ENCODE measurements around the gene TNKS2.

The TNKS2 gene

GRCh38 chr10:91788527-91788926 is 9.7 kb upstream of the TNKS2 start:
- Histone ChIP-seq H3K4me1 (ENCODE audit: control insufficient read depth, insufficient read depth, low read length) (no peaks in the 10 kb centered on the region), H3K4me3 (ENCODE audit: insufficient read depth, low read depth, low read length) (no peak overlapping the region), H3K27me3 (ENCODE audit: control insufficient read depth, insufficient read depth, low read length, poor library complexity, severe bottlenecking) (no peaks in the 10 kb centered on the region), H3K36me3 (ENCODE audit: control insufficient read depth, insufficient read depth, low read length) (no peaks in the 10 kb centered on the region), H3K9me3 (ENCODE audit: control insufficient read depth, low read length) (no peaks in the 10 kb centered on the region), H3K27ac (ENCODE audit: insufficient read depth, low read depth, low read length, poor library complexity, severe bottlenecking) (no peak overlapping the region)
- 68 to 71% methylated on average over 5 of the region's 5 CpGs for WGBS, 2 experiments

DNA sequence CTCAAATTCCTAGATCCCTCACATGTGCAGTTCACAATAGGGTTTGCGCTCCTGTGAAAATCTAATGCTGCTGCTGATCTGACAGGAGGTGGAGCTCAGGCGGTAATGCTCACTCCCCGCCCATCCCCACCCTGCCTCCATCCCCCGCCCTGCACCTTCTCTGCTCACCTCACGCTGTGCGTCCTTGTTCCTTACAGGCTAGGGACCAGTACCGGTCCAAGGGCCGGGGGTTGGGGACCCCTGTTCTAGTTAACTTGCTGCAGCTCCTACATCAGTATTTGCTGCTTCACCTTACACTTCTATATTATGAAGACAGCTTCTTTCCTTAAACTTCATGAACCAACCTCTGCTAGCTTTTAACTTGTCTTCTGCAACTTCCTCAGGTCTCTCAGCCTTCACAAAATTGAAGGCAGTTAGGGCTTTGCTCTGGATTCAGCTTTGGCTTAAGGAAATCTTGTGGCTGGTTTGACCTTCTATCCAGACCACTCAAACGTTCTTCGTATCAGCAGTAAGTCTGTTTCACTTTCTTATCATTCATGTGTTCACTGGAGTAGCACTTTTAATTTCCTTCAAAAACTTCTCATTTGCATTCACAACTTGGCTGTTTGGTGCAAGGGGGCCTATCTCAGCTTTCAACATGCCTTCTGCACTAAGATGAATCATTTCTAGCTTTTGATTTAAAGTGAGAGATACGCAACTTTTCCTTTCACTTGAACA is 1.7 kb upstream of the TNKS2 start:
- no peak overlapping the region for H3K27ac ChIP-seq (ENCODE audit: insufficient read depth, low read depth, low read length, poor library complexity, severe bottlenecking)
- H3K9me3 ChIP-seq (ENCODE audit: control insufficient read depth, low read length): no peaks in the 10 kb centered on the region
- H3K4me1 ChIP-seq (ENCODE audit: control insufficient read depth, insufficient read depth, low read length): peaks cover 17% of the 10 kb centered on the region
- peak overlapping the region; percentile 92 for H3K4me3 ChIP-seq (ENCODE audit: insufficient read depth, low read depth, low read length)
- H3K27me3 ChIP-seq (ENCODE audit: control insufficient read depth, insufficient read depth, low read length, poor library complexity, severe bottlenecking): no peaks in the 10 kb centered on the region
- WGBS, 2 experiments: 32% methylated on average over 11 of the region's 11 CpGs
- no peaks in the 10 kb centered on the region for H3K36me3 ChIP-seq (ENCODE audit: control insufficient read depth, insufficient read depth, low read length)

DNA sequence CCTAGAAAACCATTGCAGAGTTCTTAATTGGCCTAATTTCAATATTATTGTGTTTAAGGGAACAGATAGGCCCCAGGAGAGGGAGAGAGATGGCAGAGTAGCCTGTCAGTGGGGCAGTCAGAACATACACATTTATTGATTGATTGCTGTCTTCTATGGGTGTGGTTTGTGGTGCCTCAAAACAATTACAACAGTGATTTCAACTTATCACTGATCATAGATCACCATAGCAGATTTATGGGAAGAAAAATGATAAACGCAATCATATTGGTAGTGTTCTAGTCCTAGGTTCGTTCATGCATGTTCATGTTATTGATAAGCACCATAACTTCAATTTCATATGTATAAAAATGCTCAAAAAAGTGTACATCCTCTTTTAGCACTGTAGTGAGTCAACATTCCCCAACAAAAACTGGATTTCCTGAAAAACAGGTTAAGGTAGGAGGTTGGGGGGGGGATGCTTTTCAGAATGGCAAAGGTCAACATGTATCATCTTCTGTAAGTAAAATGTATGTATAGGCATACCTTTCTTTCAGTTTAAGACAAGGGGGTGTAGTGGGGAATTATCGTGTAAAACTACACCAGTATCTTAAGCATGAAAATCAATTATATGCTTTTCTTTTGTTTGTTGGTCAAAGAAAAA is 1.1 kb upstream of the TNKS2 start:
- H3K27ac ChIP-seq (ENCODE audit: insufficient read depth, low read depth, low read length, poor library complexity, severe bottlenecking): no peak overlapping the region
- WGBS, 2 experiments: 86 to 100% methylated on average over 1 to 3 of the region's 3 CpGs
- H3K9me3 ChIP-seq (ENCODE audit: control insufficient read depth, low read length): no peaks in the 10 kb centered on the region

DNA sequence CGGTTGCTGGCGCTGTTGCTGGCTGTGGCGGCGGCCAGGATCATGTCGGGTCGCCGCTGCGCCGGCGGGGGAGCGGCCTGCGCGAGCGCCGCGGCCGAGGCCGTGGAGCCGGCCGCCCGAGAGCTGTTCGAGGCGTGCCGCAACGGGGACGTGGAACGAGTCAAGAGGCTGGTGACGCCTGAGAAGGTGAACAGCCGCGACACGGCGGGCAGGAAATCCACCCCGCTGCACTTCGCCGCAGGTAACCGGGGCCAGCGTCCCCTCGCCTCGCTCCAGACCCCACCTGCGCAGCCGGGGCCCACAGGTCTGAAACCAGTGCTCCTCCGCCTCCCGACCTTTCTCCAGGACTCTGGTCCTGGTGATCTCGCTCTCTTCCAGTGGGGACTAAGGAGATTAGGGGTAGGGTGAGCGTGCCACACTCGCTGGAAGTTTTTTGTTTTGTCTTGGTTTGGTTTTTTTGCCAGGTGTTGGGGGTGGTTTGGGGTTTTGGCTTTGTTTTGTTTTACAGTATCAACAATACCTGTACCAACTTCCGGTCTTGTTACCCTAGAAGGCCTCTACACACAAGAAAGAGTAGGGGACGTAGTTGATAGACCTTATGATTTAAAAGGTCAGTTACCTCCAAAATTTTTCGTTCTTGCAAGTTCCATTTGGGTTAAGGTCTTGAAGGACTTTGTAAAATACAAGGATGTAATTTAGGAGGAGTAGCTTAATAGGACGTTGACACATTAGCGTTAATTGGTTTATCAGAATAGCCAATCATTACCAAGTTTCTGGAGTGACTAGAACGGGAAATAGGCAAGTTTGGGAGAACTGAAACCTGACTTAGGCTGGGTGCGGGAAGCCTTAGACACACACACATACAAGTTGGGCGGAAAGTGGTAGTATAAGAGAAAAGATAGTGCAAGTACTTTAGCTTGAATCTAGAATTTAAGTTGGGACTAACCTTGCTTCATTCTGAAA is 704 bp downstream of the TNKS2 start:
- Histone ChIP-seq H3K36me3 (ENCODE audit: control insufficient read depth, insufficient read depth, low read length) (no peaks in the 10 kb centered on the region), H3K27me3 (ENCODE audit: control insufficient read depth, insufficient read depth, low read length, poor library complexity, severe bottlenecking) (no peaks in the 10 kb centered on the region), H3K4me1 (ENCODE audit: control insufficient read depth, insufficient read depth, low read length) (peaks cover 17% of the 10 kb centered on the region), H3K9me3 (ENCODE audit: control insufficient read depth, low read length) (no peaks in the 10 kb centered on the region), H3K27ac (ENCODE audit: insufficient read depth, low read depth, low read length, poor library complexity, severe bottlenecking) (peak overlapping the region; percentile 92), H3K4me3 (ENCODE audit: insufficient read depth, low read depth, low read length) (peak overlapping the region; percentile 92)
- 1% methylated on average over 53 to 54 of the region's 54 CpGs for WGBS, 2 experiments

More for the DNA sequence above, 1.1 kb upstream of the TNKS2 start:
- Histone ChIP-seq H3K4me1 (ENCODE audit: control insufficient read depth, insufficient read depth, low read length) (peaks cover 17% of the 10 kb centered on the region), H3K4me3 (ENCODE audit: insufficient read depth, low read depth, low read length) (peak overlapping the region; percentile 92), H3K36me3 (ENCODE audit: control insufficient read depth, insufficient read depth, low read length) (no peaks in the 10 kb centered on the region), H3K27me3 (ENCODE audit: control insufficient read depth, insufficient read depth, low read length, poor library complexity, severe bottlenecking) (no peaks in the 10 kb centered on the region)

- Histone ChIP-seq H3K9me3 (ENCODE audit: control insufficient read depth, low read length) (no peaks in the 10 kb centered on the region), H3K36me3 (ENCODE audit: control insufficient read depth, insufficient read depth, low read length) (no peaks in the 10 kb centered on the region), H3K4me3 (ENCODE audit: insufficient read depth, low read depth, low read length) (peak overlapping the region; percentile 92), H3K27ac (ENCODE audit: insufficient read depth, low read depth, low read length, poor library complexity, severe bottlenecking) (no peak overlapping the region), H3K27me3 (ENCODE audit: control insufficient read depth, insufficient read depth, low read length, poor library complexity, severe bottlenecking) (no peaks in the 10 kb centered on the region), H3K4me1 (ENCODE audit: control insufficient read depth, insufficient read depth, low read length) (peaks cover 17% of the 10 kb centered on the region)
- WGBS, 2 experiments: 22 to 30% methylated on average over 3 of the region's 4 CpGs
Measured at GRCh38 chr10:91799612-91799975, 1.4 kb downstream of the TNKS2 start.

DNA sequence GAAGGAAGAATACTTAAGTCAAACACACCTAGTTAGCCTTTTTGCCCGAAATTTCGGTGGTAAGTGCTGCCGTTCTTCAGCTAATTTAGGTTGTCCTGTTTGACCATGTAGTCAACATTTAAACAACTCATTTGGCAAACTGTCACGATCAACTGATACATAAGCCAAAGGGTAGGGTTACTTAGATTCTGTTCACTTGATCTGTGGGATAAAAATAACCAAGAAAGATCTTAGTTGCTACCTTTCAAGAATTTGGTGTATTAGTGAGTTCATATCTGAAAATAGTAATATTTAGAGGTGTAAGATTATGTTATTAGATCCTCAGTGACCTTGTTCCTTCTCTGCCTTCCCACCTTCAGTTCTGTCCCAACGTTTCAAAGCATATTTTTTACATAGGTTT is 2.0 kb downstream of the TNKS2 start:
- Histone ChIP-seq H3K4me3 (ENCODE audit: insufficient read depth, low read depth, low read length) (peak overlapping the region; percentile 92), H3K27me3 (ENCODE audit: control insufficient read depth, insufficient read depth, low read length, poor library complexity, severe bottlenecking) (no peaks in the 10 kb centered on the region), H3K27ac (ENCODE audit: insufficient read depth, low read depth, low read length, poor library complexity, severe bottlenecking) (no peak overlapping the region), H3K9me3 (ENCODE audit: control insufficient read depth, low read length) (no peaks in the 10 kb centered on the region), H3K36me3 (ENCODE audit: control insufficient read depth, insufficient read depth, low read length) (peaks cover 5% of the 10 kb centered on the region), H3K4me1 (ENCODE audit: control insufficient read depth, insufficient read depth, low read length) (peaks cover 17% of the 10 kb centered on the region)
- WGBS, 2 experiments: 78 to 82% methylated on average over 4 to 5 of the region's 5 CpGs

DNA sequence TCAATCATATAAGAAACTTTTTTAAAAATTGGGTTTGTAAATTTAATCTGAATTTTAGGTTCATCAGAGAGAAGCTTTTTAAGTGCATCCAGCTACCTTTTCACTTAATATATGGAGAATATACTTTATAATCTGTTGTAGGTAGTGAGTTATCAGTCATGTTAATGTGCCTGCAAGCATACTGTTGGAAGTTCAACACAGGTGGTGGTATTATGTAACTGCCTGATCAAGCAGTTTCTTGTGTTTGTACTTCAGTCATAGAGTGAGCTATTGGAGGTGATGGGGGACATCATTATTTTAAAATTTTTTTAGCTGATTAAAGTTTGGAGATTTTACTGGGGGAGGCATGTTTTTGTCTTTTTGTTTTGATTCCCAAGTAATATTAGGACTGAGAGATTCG is 2.5 kb downstream of the TNKS2 start:
- Histone ChIP-seq H3K9me3 (ENCODE audit: control insufficient read depth, low read length) (no peaks in the 10 kb centered on the region), H3K4me3 (ENCODE audit: insufficient read depth, low read depth, low read length) (no peak overlapping the region), H3K27ac (ENCODE audit: insufficient read depth, low read depth, low read length, poor library complexity, severe bottlenecking) (no peak overlapping the region), H3K36me3 (ENCODE audit: control insufficient read depth, insufficient read depth, low read length) (peaks cover 9% of the 10 kb centered on the region), H3K4me1 (ENCODE audit: control insufficient read depth, insufficient read depth, low read length) (peaks cover 17% of the 10 kb centered on the region), H3K27me3 (ENCODE audit: control insufficient read depth, insufficient read depth, low read length, poor library complexity, severe bottlenecking) (no peaks in the 10 kb centered on the region)
- WGBS, 2 experiments: no CpG with 5 or more reads among the region's 1 CpG

- Histone ChIP-seq H3K27ac (ENCODE audit: insufficient read depth, low read depth, low read length, poor library complexity, severe bottlenecking) (no peak overlapping the region), H3K4me3 (ENCODE audit: insufficient read depth, low read depth, low read length) (no peak overlapping the region), H3K4me1 (ENCODE audit: control insufficient read depth, insufficient read depth, low read length) (peaks cover 5% of the 10 kb centered on the region), H3K9me3 (ENCODE audit: control insufficient read depth, low read length) (no peaks in the 10 kb centered on the region), H3K36me3 (ENCODE audit: control insufficient read depth, insufficient read depth, low read length) (peaks cover 11% of the 10 kb centered on the region), H3K27me3 (ENCODE audit: control insufficient read depth, insufficient read depth, low read length, poor library complexity, severe bottlenecking) (no peaks in the 10 kb centered on the region)
- 93 to 96% methylated on average over 3 of the region's 3 CpGs for WGBS, 2 experiments
Measured at GRCh38 chr10:91803386-91804125, 5.3 kb downstream of the TNKS2 start.

GRCh38 chr10:91804126-91804510 is 5.9 kb downstream of the TNKS2 start:
- H3K4me3 ChIP-seq (ENCODE audit: insufficient read depth, low read depth, low read length): no peak overlapping the region
- no peaks in the 10 kb centered on the region for H3K9me3 ChIP-seq (ENCODE audit: control insufficient read depth, low read length)
- no peaks in the 10 kb centered on the region for H3K27me3 ChIP-seq (ENCODE audit: control insufficient read depth, insufficient read depth, low read length, poor library complexity, severe bottlenecking)
- peaks cover 14% of the 10 kb centered on the region for H3K36me3 ChIP-seq (ENCODE audit: control insufficient read depth, insufficient read depth, low read length)
- H3K27ac ChIP-seq (ENCODE audit: insufficient read depth, low read depth, low read length, poor library complexity, severe bottlenecking): no peak overlapping the region
- peaks cover 5% of the 10 kb centered on the region for H3K4me1 ChIP-seq (ENCODE audit: control insufficient read depth, insufficient read depth, low read length)
